ENCODE results near the gene DMTF1.
"Not testable (repeated sequence)": the region's sequence is repeated elsewhere in the genome, so short reads cannot be mapped to it uniquely, and the experiment has no call there.

The DMTF1 gene

DNA sequence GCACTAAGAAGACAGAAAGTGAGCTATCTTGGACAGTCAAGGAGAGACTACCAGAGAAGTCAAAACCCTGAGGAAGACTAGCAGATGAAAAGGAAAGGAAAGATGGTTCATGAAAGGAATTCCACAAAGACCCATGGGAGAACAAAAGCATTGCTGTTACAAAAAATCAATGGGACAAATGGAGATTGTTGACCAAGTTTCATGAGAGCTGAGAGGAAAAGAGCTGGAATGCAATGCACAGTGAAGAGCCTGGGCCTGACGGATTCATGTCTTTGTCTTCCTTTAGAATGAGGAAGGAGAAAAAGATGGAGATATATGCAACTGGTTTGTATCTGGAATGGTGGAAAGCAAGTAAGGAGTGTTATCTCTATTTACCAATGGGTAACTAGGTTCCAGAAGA lies 50.0 kb downstream of the DMTF1 start:
- no peak for DNase-seq

GRCh38 chr7:87202705-87203104 lies 50.5 kb downstream of the DMTF1 start:
- no peak for DNase-seq

DNA sequence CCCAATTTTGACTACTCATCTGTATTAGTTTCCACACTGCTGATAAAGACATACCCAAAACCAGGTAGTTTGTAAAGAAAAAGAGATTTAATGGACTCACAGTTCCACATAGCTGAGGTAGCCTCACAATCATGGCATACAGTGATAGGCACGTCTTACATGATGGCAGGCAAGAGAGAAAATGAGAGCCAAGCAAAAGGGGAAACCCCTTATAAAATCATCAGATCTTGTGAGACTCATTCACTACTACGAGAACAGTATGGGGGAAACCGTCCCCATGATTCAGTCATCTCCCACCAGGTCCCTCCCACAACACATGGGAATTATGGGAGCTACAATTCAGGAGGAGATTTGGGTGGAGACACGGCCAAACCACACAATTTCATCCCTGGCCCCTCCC lies 51.7 kb downstream of the DMTF1 start:
- not testable (repeated sequence) for DNase-seq

DNA sequence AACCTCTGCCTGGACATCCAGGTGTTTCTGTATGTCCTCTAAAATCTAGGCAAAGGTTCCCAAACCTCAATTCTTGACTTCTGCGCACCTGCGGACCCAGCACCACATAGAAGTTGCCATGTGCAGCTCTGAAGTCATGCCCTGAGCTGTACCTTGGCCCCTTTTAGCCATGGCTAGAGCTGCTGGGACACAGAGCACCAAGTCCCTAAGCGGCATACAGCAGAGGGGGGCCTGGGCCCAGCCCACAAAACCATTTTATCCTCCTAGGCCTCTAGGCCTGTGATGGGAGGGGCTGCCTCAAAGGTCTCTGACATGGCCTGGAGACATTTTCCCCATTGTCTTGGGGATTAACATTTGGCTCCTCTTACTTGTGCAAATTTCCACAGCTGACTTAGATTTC lies 52.7 kb downstream of the DMTF1 start:
- no peak for DNase-seq

GRCh38 chr7:87205701-87206100 lies 53.4 kb downstream of the DMTF1 start:
- not testable (repeated sequence) for DNase-seq

- DNase-seq, result no peak
Measured at GRCh38 chr7:87206361-87206760, 54.1 kb downstream of the DMTF1 start.

DNA sequence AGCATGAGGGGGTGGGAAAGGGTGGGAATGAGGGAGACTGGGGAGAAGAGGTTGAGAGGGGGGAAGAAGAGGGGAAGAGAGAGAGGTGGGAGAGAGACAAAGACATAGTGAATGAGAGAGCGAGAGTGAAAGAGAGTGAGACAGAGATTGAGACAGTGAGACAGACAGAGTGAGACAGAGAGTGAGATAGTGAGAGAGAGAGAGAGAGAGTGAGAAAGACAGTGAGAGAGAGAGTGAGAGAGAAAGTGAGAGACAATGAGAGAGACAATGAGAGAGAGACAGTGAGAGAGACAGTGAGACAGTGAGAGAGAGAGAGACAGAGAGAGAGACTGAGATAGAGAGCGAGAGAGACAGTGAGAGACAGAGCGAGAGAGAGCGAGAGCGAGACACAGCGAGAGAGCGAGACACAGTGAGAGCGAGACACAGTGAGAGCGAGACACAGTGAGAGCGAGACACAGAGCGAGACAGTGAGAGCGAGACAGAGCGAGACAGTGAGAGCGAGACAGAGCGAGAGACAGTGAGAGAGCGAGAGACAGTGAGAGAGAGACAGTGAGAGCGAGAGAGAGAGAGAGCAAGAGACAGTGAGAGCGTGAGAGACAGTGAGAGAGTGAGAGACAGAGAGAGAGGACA lies 57.2 kb downstream of the DMTF1 start:
- no peak for DNase-seq

- DNase-seq, result no peak
Measured at GRCh38 chr7:87210506-87210905, 58.3 kb downstream of the DMTF1 start.

DNA sequence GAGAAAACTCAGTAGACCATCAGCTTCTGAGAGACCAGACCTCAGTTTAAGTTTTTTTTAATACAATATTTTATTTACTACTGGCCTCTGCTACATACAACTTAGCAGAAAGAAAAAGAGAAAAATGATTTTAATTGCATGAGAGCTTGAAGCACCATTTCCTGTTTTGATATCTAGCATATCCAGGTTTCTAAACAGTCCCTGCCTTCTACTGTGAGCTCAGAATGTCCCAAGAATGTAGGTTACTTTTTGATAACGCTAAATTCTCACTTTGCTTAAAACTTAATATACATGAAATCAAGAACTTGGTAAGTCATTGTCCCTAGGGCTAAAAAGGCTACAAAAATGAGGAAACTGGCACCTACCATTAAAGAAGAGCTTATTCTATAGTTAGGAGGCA lies 60.2 kb downstream of the DMTF1 start:
- DNase-seq, result no peak

GRCh38 chr7:87213252-87213651 lies 61.0 kb downstream of the DMTF1 start:
- no peak for DNase-seq

DNA sequence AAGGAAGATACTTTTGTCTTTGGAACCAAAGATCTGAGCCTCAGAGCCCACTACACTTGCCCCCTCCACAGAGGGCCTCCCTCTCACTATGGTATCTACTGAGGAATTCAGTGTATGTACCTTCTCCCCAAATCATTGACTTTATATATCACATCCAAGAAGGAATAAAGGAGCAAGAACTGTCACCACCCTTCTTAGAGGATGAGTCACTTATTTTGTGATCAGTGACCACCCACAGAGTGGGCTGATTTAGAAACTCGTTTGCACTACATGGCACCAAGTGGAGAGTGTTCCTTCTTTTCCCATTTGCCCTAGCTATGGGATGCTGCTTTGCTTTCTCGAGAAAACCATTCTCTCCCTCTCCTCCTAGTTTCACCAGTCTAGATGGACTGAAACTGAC lies 61.6 kb downstream of the DMTF1 start:
- no peak for DNase-seq

GRCh38 chr7:87215046-87215445 lies 62.8 kb downstream of the DMTF1 start:
- no peak for DNase-seq

DNA sequence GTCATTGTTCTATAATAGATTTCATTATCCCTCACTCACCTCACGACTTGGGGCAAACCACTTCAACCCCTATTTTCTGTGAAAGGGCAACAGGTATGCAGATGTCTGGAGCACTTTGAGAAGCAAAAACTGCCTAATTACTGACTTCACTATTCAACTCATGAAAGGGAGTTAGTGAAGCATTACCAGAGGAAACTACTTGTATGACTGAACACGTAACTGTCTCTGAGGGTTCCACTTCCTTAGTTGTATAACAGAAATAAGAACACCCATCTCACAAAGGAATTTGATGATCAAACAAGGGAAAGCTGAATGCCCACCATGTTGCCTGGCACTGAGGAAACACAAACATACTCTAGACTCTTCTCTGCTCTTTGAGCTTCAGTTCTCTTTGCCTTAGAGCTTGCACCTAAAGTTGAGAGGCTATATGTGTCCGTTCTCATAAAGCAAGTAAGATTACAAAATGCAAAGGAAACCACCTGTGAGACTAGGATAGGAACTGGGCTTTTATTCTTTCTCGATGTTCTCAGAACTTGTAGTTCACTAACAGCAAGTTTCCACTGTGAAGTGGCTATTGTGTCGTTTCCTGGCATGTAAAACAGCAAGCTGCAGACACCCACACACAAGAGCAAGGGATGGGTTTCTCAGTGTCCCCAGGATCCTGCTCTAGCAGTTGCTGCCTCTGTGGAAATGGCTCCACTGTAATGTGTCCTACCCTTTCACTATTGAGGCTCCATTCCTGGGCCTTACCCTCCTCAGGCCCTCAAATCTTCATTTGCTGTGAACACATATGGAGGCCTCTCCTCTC lies 64.7 kb downstream of the DMTF1 start:
- DNase-seq, result no peak

DNA sequence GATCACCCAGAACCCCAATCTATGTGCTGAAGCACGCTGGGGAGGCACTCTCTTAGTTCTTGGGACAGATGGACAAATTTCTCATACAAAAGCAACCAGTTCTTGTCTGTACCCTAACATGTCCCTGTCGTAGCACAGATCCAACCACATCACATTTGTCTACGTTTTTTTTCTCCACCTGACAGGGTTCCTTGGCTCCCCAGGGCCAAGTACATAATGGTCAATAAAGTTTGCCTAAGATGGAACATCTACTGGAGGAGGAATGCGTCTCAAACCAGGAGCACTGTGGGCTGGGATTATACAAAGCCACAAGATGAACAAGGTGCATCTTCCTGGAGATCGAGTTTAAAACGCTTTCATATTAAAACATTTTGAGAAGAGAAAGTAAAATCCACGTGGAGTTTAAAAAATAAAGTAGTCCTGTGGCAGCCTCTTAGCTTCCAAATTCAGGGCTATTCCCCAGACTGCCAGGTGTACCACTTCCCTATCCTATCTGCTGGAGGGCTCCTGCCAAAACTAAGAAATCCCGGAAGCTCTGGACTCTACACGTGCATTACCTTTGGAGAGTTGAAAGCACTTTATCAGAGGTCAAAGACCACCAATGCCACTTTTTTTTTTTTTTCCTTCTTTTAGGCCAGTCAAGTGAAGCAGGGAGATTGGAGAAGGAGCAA lies 65.9 kb downstream of the DMTF1 start:
- DNase-seq, result no peak

DNA sequence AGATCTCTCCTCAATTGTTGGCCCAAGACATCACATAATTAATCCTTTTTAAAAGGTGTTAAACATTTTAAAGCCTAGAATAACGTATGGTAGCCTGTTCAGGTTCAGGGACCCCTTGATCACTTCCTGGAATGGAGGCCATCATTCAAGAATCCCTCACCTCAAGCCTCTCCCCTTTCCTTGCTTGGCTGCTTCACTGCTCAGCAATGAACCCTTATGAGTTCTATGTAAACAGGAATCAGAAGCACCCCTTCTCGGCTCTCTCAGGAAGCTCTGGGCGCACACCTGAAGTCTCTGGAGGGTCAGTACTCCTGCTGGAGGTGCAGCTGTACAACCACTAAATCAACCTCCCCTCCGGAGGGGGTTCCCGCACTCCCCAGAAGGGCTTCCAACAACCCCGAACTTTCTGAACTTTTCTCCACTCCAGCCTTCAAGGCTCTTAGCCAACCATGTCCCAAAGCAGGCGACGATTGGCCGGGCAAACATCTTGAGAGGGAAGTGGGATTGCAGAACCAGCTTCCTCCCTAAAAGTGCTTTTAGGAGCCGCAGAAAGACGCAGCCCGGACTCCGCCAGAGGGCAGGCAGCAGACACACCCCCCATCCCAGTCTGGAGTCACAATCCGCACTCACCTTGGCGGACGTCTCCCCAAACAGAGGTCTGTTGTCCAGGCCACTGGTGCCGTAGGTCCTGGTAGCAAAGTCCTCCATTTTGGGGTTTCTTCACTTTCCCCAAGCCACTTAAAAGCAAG lies 66.7 kb downstream of the DMTF1 start:
- DNase-seq, result no peak

DNA sequence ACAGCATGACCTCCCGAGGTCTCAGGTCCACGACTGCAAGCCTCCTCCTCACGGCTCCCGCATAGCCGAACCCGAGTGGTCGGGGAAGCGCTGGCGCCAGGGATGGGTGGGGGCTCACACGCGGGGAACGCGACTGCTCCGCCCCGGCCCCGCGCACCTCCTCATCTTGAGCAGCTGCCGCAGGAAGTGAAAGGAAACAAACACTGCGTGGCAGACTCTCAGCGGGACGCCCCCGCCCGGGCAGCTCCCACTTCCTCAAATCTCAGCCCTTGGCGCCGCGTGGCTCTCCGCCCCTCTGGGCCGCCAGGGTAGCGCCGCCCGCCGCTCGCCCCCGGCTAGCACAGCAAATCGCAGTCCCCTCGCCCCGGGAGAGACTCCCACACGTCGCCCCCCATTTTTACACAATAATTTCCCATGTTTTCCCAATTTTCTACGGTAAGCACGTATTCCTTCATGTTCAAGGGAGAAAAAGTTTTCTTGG lies 67.3 kb downstream of the DMTF1 start, which contains the start of gene TMEM243:
TMEM243 (minus strand) TSS at position 188 of the 481 bp plus-strand sequence. CDS start 229 bp downstream, outside the sequence.
- no peak for DNase-seq

GRCh38 chr7:87220026-87220733 lies 67.9 kb downstream of the DMTF1 start:
- peak; percentile 56 for DNase-seq

GRCh38 chr7:87220734-87221215 lies 68.5 kb downstream of the DMTF1 start:
- DNase-seq, result no peak

DNA sequence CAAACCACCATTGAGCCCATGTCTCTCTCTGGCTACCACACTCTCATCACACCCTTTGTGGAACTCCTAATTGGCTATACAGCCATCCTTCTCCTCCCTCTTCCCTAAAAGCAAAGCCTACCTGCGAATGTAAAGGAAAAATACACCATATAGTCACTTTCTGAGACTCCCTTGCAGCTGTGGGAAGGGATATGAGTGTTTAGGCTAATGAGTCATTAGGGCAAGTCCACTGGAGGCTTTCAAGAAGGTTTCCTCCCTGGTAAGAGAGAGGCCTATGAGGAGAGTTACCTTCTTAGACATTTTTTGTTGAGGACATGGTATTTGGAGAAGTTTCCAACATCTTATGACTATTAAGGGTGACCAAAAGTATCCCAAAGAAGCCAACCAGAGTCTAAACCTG lies 71.4 kb downstream of the DMTF1 start:
- DNase-seq, result no peak

DNA sequence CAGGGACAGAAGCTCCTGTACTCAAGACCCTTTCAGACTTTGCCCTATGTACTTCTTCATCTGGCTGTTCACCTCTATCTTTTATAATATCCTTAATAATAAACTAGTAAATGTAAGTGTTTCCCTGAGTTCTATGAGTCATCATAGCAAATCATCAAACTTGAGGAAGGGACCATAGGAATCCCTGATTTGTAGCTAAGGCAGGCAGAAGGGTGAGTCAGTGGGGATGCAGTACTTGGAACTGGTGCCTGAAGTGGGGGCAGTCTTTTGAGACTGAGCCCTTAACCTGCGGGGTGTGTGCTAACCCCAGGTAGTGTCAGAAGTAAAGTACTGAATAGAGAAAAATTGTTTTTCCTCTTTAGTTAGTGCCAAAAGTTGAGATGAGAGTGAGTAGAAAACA lies 73.4 kb downstream of the DMTF1 start:
- DNase-seq, result no peak

GRCh38 chr7:87226495-87226894 lies 74.2 kb downstream of the DMTF1 start:
- no peak for DNase-seq

DNA sequence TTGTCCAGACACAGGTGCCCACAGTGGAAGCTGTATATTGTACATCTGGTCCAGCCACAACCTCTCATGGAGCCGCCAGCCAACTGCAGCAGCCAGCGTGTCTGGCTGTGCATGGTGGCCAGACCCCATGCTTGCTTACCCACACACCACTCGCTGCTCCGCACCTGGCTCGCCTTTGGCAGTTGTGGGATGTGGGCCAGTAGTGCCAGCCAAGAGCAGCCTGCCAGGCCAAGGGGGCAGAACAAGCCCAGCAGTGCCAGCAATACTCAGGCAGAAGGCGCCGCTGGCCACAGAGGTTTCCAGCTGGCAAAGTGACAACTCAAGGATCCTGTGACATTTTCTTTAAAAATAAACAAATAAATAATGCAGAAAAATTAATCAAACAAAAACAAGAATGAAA lies 79.0 kb downstream of the DMTF1 start:
- DNase-seq, result no peak

Measured in NCI-H510A (cell line).